SH-SY5Y (cell line): ENCODE results near the gene LIM2.

ENCODE experiments used
- GATA2 ChIP-seq: IDR thresholded peaks from 2 replicates; pipeline ENCODE4 v1.6.1; 2011; ENCODE audit warnings: mild to moderate bottlenecking, low read depth, low read length
- GATA3 ChIP-seq: IDR thresholded peaks from 2 replicates; pipeline ENCODE4 v1.6.1; 2011; ENCODE audit warnings: low read depth, mild to moderate bottlenecking, low read length, moderate library complexity

DNA sequence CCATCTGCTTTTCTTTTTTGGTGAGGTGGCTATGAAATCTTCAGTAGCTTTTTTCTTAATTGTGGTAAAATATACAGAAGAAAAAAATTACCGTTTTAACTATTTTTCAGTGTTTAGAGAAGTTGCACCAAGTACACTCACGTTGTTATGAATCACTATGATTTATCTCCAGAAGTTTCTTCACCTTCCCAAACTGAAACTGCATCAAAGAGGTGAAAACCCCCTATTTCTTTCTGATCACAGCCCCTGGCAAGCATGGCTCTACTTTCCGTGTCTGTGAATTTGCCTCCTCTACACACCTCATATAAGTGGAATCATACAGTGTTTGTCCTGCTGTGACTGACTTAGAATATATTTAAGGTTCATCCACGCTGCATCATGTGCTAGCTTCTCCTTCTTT is 45.3 kb upstream of the LIM2 start:
- TF ChIP-seq GATA2 (no peak), GATA3 (no peak)
